Hair follicular keratinocyte (primary cell): Measurements from ENCODE around the gene EPS8L1. TPM values are rescaled to one million over a fixed set of nuclear protein-coding genes. Genes with fewer than 3 reads are reported as not detected.

Experiments
- total RNA-seq: library from RNA; depleted of rRNA; stranded (reverse); fragments of >200 nt; gene quantifications from 2 replicates; pipeline ENCODE4 v1.2.3, GENCODE V29; 2015

EPS8L1 gene
- total RNA-seq = 28.7 and 45.1 TPM in 2 replicates

DNA sequence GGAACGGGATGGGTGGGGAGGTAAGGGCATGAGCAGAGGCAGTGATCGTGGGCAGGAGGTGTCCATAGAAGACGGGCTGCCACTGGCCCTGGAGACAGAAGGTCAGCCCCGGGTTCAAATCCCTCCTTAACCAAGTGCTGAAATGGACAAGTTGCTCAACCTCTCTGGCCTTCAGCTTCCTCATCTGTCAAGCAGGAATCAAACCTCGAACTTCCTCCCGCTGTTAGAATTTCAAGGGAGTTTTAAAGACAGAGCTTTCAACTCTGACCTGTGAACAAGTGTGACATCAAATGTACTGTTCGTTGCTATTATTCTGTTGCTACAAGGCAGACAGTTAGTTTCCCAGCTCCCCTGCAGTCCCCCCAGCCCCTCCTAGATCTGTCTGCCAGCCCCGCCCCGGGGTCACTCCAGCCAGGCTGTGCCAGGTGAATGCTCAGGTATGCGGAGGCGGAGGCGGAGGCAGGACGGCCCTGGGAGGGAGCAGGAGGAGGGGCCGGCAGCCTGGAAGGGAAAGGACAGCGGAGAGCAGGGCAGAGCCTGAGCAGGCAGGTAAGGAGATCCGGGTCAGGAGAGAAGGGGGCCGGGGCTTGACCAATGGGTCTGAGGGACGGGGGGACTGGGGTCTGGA, at the start of gene EPS8L1:
TSS of gene EPS8L1 (plus strand) at position 499 of the 628 bp plus-strand sequence. CDS start 576 bp downstream, outside the sequence.

DNA sequence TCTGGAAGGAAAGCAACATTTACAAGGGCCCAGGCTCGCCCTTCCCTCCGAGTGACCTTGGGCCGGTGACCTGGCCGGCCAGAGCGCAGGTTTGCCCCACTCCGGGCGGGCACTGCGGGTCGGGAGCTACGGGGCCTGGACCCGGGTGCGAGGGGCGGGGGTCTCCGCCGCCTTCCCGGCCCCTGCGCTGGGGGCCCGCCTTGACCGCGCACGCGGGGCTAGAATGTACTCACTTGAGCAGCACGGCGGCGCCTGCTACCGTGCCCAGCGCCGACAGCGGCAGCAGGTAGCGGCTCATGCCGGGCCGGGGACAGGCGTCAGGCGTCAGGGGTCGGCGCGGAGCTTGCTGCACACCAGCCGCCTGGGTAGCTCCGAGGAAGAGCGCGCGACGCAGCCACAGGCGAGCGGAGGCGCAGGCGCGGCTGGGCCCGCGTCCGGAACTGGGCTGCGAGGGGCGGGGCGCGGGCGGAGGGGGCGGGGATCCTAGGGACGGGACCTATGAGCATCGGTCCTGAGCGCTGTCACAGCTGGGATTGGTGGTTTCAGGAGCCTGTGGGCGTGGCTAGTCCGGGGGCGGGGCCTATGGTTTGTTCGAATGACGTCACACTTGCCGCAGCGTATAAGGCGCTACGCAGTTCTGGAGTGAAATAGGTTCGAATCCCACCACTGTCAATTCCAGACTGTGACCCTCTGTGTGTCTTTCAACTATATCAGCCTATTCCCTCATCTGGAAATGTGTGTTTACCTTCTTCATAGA, 12.8 kb upstream of the EPS8L1 start, which contains the start of gene RDH13:
TSS of gene RDH13 (minus strand) at position 414 of the 757 bp plus-strand sequence. CDS start at position 298, 116 bp downstream.

DNA sequence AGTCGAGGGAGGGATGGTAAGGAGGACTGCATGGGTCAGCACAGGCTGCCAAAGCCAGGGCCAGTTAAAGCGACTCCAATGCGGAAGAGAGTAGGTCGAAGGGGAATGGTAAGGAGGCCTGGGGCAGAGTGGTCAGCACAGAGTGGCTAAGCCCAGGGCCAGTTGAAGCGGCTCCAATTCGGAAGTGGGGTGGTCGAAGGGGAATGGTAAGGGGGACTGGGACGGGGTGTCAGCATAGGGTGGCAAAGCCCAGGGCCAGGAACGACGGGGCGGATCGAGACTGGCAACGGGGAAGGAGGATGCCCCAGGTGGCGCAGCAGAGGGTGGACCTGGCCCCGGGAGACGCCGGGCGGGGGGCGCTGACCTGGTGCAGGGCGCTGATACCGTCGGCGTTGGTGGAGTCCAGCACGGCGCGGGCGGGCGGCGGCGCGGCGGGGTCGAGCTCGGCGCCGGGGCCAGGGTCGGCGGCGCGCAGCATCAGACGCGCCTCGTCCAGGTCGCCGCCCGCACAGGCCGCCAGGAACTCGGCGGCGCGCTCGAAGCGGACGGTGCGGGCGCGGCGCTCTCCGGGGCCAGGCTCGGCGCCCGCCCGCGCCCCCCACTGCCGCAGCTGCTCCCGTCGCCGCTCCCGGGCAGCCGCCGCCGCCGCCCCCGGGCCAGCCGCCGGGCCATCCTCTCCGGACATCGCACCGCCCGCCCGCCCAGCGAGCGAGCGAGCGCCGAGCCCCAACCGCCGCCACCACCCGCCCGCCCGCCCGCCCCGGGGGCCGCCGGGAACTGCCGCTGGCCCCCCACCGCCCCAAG, 41.4 kb downstream of the EPS8L1 start, which contains the start of gene PPP1R12C:
TSS of gene PPP1R12C (minus strand) at position 779 of the 804 bp plus-strand sequence. CDS start at position 685, 94 bp downstream.

Other genes starting within 250 kb of the EPS8L1 start
- gene KIR2DS4, start 243.2 kb upstream of the EPS8L1 start, total RNA-seq = not detected in 2 replicates
- not detected in 2 replicates for gene KIR3DL2, start 225.4 kb upstream of the EPS8L1 start, total RNA-seq
- gene FCAR, start 201.6 kb upstream of the EPS8L1 start, total RNA-seq = not detected in 2 replicates
- gene NCR1, start 169.7 kb upstream of the EPS8L1 start, total RNA-seq = not detected in 2 replicates
- not detected in 2 replicates for gene NLRP7, start 128.3 kb upstream of the EPS8L1 start, total RNA-seq
- 35.5 and 39.8 TPM in 2 replicates for gene NLRP2, start 109.5 kb upstream of the EPS8L1 start, total RNA-seq
- not detected in 2 replicates for gene GP6, start 37.6 kb upstream of the EPS8L1 start, total RNA-seq
- gene RDH13, start 12.7 kb upstream of the EPS8L1 start, total RNA-seq = 9.1 and 24.5 TPM in 2 replicates
- gene PPP1R12C, start 41.8 kb downstream of the EPS8L1 start, total RNA-seq = 26.6 and 38.4 TPM in 2 replicates
- 44.4 and 145 TPM in 2 replicates for gene TNNT1, start 73.3 kb downstream of the EPS8L1 start, total RNA-seq
- gene TNNI3, start 81.9 kb downstream of the EPS8L1 start, total RNA-seq = 2.6 and 4.0 TPM in 2 replicates
- 0.23 and 1.3 TPM in 2 replicates for gene DNAAF3, start 90.7 kb downstream of the EPS8L1 start, total RNA-seq
- gene SYT5, start 104.4 kb downstream of the EPS8L1 start, total RNA-seq = 0.04 and 2.2 TPM in 2 replicates
- 0.08 and 0.57 TPM in 2 replicates for gene PTPRH, start 133.6 kb downstream of the EPS8L1 start, total RNA-seq
- 0.95 and 1.6 TPM in 2 replicates for gene TMEM86B, start 152.9 kb downstream of the EPS8L1 start, total RNA-seq
- gene PPP6R1, start 183.1 kb downstream of the EPS8L1 start, total RNA-seq = 33.8 and 38.8 TPM in 2 replicates
- gene HSPBP1, start 204.2 kb downstream of the EPS8L1 start, total RNA-seq = 41.6 and 79.3 TPM in 2 replicates
- gene BRSK1, start 208.1 kb downstream of the EPS8L1 start, total RNA-seq = 1.7 and 2.3 TPM in 2 replicates
- not detected in 2 replicates for gene TMEM150B, start 249.5 kb downstream of the EPS8L1 start, total RNA-seq